SU-DHL-6 (cell line): ENCODE results near the gene TNS1.

Source experiments
- H2AFZ ChIP-seq: fragments of 200-600 bp; sonication (generic); 2 replicates; pipeline ENCODE4 v1.6.1; 2014; ENCODE audit warnings: low read depth, mild to moderate bottlenecking, moderate library complexity, mixed read lengths, antibody characterized with exemption, low read length; ENCODE audit not compliant: severe bottlenecking
- H3F3A ChIP-seq: fragments of 200-600 bp; shearing (Covaris generic); 2 replicates; pipeline ENCODE4 v1.6.0; 2016; ENCODE audit warnings: antibody characterized with exemption, mild to moderate bottlenecking; ENCODE audit not compliant: insufficient read depth
- H3K27ac ChIP-seq: fragments of 200-600 bp; sonication (generic); 2 replicates; pipeline ENCODE4 v1.5.1; 2016; ENCODE audit warnings: low read depth, mild to moderate bottlenecking, low read length, moderate library complexity, mixed read lengths
- H3K27me3 ChIP-seq: fragments of 200-600 bp; sonication (generic), shearing (Covaris generic); 2 replicates; pipeline ENCODE4 v1.6.0; 2014; ENCODE audit warnings: mild to moderate bottlenecking, low read length
- H3K36me3 ChIP-seq: fragments of 200-600 bp; sonication (generic); 2 replicates; pipeline ENCODE4 v1.6.1; 2014; ENCODE audit warnings: mild to moderate bottlenecking, low read length, mixed read lengths
- H3K4me2 ChIP-seq: fragments of 300-600, 200-600 bp; shearing (Covaris generic), sonication (generic); 2 replicates; pipeline ENCODE4 v1.6.0; 2014; ENCODE audit warnings: low read length, low read depth, mild to moderate bottlenecking; ENCODE audit not compliant: poor library complexity, severe bottlenecking
- H3K4me3 ChIP-seq: fragments of 200-600 bp; sonication (generic); 2 replicates; pipeline ENCODE4 v1.5.1; 2014; ENCODE audit warnings: antibody characterized with exemption, low read length, mild to moderate bottlenecking, mixed read lengths; ENCODE audit not compliant: insufficient read depth, poor library complexity, severe bottlenecking
- H3K79me2 ChIP-seq: fragments of 200-600 bp; sonication (generic); 2 replicates; pipeline ENCODE4 v1.6.1; 2014; ENCODE audit warnings: mild to moderate bottlenecking, low read length, moderate library complexity; ENCODE audit not compliant: insufficient read depth
- H3K9ac ChIP-seq: fragments of 200-600 bp; sonication (generic); 2 replicates; pipeline ENCODE4 v1.7.0; 2014; ENCODE audit warnings: mild to moderate bottlenecking, low read length
- H3K9me2 ChIP-seq: fragments of 200-600 bp; sonication (generic); replicated peaks from 2 replicates; pipeline ENCODE4 v1.6.1; 2014; ENCODE audit warnings: low read length; ENCODE audit not compliant: insufficient read depth
- H3K9me3 ChIP-seq: fragments of 200-600 bp; sonication (generic); 2 replicates; pipeline ENCODE4 v1.6.1; 2014; ENCODE audit warnings: low read length, mixed read lengths; ENCODE audit not compliant: insufficient read depth
- H4K20me1 ChIP-seq: fragments of 200-600 bp; sonication (generic); 2 replicates; pipeline ENCODE4 v1.6.1; 2014; ENCODE audit warnings: low read depth, mild to moderate bottlenecking, antibody characterized with exemption, low read length, moderate library complexity, mixed read lengths
- EZH2phosphoT487 ChIP-seq: fragments of 200-600 bp; sonication (generic), shearing (Covaris generic); conservative IDR thresholded peaks from 2 replicates; pipeline ENCODE4 v1.6.1; 2018; ENCODE audit warnings: mild to moderate bottlenecking, antibody characterized with exemption, low read length, moderate library complexity, mixed read lengths
- TF ChIP-seq, protein P1 (sequence below): fragments of 200-600 bp; sonication (generic); IDR thresholded peaks from one replicate; pipeline ENCODE4 v1.5.1; 2017; ENCODE audit warnings: antibody characterized with exemption, mild to moderate bottlenecking, low read length, moderate library complexity; ENCODE audit not compliant: insufficient read depth, poor library complexity, severe bottlenecking

TNS1 gene

DNA sequence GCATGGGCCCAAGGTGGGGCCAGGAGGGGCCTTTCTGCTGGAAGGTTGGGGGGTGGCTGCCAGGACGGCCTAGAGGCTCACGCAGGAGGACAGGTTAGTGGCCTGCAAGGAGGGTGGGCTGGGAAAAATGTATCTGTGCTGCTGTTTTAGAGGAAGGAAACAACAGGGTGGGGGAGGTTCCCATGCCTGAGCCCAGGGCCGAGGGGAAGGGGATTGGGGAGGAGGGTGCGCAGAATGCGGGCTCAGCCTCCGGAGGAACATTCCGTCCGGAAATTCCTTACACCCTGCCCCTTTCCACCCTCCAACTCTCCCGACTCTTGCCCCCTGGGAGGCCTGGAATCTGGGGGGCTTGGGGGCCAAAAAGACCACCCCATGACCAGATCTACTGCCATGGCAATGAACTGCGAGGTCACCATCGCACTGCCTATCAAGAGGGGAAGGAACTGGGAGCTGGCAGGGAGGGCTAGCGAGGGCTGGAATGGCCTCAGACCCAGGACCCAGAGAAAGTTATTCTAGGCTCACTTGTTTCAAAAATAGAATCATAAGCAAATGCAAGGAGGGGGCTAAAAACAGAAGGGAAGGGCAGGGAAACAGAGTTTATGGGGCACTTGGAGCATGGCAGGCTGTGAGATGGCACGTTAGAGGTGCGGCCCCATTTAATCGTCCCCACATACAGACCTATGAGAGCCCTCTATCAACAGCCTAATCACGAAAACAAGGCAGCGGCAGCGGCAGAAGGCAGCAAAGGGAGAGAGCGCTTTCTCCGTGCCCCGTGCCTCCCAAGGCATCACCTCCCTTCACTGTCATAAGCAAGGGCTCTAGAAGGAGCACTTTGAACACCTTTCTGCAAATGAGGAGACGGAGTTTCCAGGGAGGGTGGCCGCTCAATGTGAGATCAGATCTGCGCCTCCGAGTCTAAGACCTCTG lies 90.4 kb downstream of the TNS1 start:
- no peak overlapping the region for H3K4me3 ChIP-seq
- no peak overlapping the region for H3K9ac ChIP-seq
- H3K36me3 ChIP-seq = no peaks in the 10 kb centered on the region
- H3K79me2 ChIP-seq = no peaks in the 10 kb centered on the region
- no peaks in the 10 kb centered on the region; the same call in 1 of the 2 replicates for H3K27me3 ChIP-seq
- no peak overlapping the region for H2AFZ ChIP-seq
- no peaks in the 10 kb centered on the region for H3K9me2 ChIP-seq
- no peak overlapping the region for H3K4me2 ChIP-seq
- no peaks in the 10 kb centered on the region for H3F3A ChIP-seq
- TF ChIP-seq, protein P1, sequence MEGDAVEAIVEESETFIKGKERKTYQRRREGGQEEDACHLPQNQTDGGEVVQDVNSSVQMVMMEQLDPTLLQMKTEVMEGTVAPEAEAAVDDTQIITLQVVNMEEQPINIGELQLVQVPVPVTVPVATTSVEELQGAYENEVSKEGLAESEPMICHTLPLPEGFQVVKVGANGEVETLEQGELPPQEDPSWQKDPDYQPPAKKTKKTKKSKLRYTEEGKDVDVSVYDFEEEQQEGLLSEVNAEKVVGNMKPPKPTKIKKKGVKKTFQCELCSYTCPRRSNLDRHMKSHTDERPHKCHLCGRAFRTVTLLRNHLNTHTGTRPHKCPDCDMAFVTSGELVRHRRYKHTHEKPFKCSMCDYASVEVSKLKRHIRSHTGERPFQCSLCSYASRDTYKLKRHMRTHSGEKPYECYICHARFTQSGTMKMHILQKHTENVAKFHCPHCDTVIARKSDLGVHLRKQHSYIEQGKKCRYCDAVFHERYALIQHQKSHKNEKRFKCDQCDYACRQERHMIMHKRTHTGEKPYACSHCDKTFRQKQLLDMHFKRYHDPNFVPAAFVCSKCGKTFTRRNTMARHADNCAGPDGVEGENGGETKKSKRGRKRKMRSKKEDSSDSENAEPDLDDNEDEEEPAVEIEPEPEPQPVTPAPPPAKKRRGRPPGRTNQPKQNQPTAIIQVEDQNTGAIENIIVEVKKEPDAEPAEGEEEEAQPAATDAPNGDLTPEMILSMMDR = no peak
- no peak for TF ChIP-seq EZH2phosphoT487
- H3K9me3 ChIP-seq = no peaks in the 10 kb centered on the region
- no peaks in the 10 kb centered on the region for H4K20me1 ChIP-seq
- H3K27ac ChIP-seq = no peak overlapping the region

DNA sequence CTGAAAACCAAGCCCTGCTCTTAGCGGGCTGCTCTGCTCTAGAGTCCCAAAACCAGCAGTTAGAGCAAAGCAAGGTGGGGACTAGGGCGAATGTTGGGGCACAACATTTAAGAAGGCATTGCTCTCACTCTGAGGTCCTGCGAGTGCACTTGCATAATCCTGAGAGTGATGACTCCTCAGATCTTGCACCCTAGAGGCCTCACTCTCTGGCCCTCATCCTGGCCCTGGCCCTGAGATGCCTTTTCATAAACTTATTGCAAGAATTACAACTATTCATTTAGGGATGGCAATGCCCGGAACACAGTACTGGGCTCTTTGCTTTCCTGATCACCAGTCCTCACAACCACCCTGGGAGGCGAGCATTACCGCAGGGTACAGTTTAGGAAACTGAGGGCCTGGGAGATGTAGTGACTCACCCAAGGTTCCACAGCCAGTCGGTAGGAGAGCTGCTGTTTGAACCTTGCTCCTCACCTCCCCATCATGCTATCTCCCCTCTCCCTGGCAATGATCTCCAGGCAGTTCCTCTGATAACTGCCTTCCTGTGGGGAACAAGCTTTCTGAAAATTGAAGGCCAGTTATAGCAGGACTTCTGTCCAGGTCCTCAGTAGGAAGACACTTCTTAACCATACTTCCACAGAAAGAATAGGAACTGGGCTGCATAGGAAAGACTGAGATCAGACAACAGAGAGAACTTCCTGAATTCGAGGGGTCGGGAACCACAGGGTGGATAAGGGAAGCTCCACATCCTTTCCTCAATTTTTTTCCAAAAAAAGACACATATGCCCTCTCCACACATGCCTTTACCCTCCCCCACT lies 91.3 kb downstream of the TNS1 start:
- Histone ChIP-seq H3F3A (no peaks in the 10 kb centered on the region), H4K20me1 (no peaks in the 10 kb centered on the region), H3K79me2 (no peaks in the 10 kb centered on the region), H3K9me2 (no peaks in the 10 kb centered on the region), H3K36me3 (no peaks in the 10 kb centered on the region), H3K9me3 (no peaks in the 10 kb centered on the region), H2AFZ (no peak overlapping the region), H3K27me3 (no peaks in the 10 kb centered on the region; the same call in 1 of the 2 replicates), H3K9ac (no peak overlapping the region), H3K4me3 (no peak overlapping the region), H3K27ac (no peak overlapping the region), H3K4me2 (no peak overlapping the region)
- no peak for TF ChIP-seq EZH2phosphoT487
- TF ChIP-seq, protein P1 = no peak

DNA sequence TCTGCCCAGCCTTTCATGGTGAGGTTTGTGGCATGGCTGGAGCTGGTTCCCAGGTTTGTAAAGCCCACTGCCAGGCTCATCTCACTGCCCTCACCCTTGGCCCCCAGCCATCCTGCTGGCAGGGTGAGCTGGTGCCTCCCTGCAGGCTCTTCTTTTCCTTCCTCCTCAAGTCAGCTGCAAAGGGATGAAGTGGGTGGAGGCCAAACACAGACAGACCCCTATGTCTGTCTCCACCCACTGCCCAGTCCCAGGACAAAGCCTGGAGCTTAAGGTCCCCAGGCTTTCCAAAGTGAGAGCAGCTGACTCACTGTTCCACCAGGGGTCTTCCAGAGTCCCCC lies 92.0 kb downstream of the TNS1 start:
- Histone ChIP-seq H2AFZ (no peak overlapping the region), H3K9me2 (no peaks in the 10 kb centered on the region), H3F3A (no peaks in the 10 kb centered on the region), H3K4me2 (no peak overlapping the region), H3K9ac (no peak overlapping the region), H3K27me3 (no peaks in the 10 kb centered on the region), H3K79me2 (no peaks in the 10 kb centered on the region), H3K9me3 (no peaks in the 10 kb centered on the region), H3K4me3 (no peak overlapping the region), H4K20me1 (no peaks in the 10 kb centered on the region), H3K27ac (no peak overlapping the region), H3K36me3 (no peaks in the 10 kb centered on the region)
- TF ChIP-seq, protein P1 = no peak
- TF ChIP-seq EZH2phosphoT487 = no peak
